ENCODE measurements around the gene ACVR2B.

The ACVR2B gene

GRCh38 chr3:38473229-38473628 is 19.5 kb downstream of the ACVR2B start:
- no peak for DNase-seq
- H3K9me3 ChIP-seq = no peaks in the 10 kb centered on the region
- H3K4me1 ChIP-seq = no peaks in the 10 kb centered on the region
- TF ChIP-seq CTCF (IDR thresholded peaks at IDR 0.05; ENCODE audit: low read depth, low read length) = no peak
- H3K36me3 ChIP-seq = no peaks in the 10 kb centered on the region
- H3K4me3 ChIP-seq (ENCODE audit: low read depth, low read length) = no peak overlapping the region
- H3K27me3 ChIP-seq = no peaks in the 10 kb centered on the region

DNA sequence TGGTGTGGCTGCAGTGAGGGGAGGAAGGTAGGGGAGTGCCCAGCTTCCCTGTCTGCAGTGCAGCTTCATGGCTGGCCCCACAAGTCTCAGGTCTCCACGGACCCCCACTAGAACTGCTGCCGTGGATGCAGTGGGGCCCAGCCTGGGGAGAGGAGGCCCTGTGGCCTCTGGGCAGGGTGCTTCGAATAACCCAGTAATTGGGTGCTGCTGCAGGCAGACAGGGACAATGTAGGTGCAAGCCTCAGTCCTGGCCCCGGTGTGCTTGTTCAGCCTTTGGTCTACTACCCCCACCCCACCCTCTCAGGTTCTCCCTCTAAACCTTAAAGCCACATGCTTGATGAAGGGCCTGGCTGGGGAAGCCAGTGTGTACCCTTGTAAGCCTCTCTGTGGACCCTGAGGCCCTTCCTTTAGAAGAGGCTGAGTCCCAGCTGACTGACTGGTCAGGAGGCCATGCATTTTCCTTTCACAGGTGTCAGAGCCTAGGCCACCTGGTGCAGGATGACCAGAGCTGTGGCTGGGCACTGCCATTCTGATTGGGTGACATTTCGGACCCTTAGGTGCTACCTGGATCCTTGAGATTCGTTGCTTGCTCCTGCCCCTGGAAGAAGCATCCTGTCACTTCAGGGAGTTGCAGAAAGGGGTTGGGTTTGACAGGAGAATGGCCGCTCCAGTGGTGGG is 21.4 kb downstream of the ACVR2B start:
- no peak for TF ChIP-seq CTCF (IDR thresholded peaks at IDR 0.05; ENCODE audit: low read depth, low read length)
- peaks cover 7% of the 10 kb centered on the region for H3K36me3 ChIP-seq

GRCh38 chr3:38475716-38476115 is 22.0 kb downstream of the ACVR2B start:
- H3K4me3 ChIP-seq (ENCODE audit: low read depth, low read length) = no peak overlapping the region
- H3K4me1 ChIP-seq = no peaks in the 10 kb centered on the region
- H3K36me3 ChIP-seq = peaks cover 13% of the 10 kb centered on the region
- H3K9me3 ChIP-seq = no peaks in the 10 kb centered on the region
- no peaks in the 10 kb centered on the region for H3K27me3 ChIP-seq
- no peak for TF ChIP-seq CTCF (IDR thresholded peaks at IDR 0.05; ENCODE audit: low read depth, low read length)
- DNase-seq = no peak

More for the DNA sequence above, 21.4 kb downstream of the ACVR2B start:
- Histone ChIP-seq H3K9me3 (no peaks in the 10 kb centered on the region), H3K4me3 (ENCODE audit: low read depth, low read length) (no peak overlapping the region), H3K27me3 (no peaks in the 10 kb centered on the region), H3K4me1 (no peaks in the 10 kb centered on the region)
- DNase-seq = no peak

DNA sequence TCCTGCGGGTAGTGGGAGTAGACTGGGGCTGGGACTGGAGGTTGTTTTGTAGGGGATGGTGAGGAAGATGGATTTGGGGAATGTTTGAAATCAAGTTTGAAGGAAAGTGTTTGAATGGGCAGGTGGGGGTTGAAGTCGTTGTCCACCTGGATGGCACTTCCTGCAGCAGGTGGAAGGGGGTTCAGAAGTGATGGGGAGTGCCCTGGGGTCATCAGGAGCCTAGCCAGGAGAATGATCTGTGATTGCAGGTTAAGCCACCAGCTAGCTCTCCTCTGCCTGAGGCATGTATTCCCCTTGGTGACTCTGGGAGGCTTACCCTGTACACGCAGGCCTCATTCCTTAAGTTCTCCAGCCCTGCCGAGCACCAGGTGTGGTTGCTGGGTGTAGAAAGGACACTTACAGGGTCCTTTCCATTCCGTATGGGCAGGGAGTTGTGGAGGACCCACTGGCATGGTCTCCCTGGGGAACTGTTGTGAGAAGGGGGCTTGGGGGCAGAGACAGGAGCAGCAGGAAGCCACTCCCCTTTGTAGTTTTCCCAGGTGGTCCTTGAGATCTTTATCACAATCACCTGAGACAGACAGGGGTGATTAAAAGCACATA is 22.6 kb downstream of the ACVR2B start:
- Histone ChIP-seq H3K27me3 (no peaks in the 10 kb centered on the region), H3K9me3 (no peaks in the 10 kb centered on the region), H3K4me1 (no peaks in the 10 kb centered on the region), H3K4me3 (ENCODE audit: low read depth, low read length) (no peak overlapping the region), H3K36me3 (peaks cover 18% of the 10 kb centered on the region)
- no peak for TF ChIP-seq CTCF (IDR thresholded peaks at IDR 0.05; ENCODE audit: low read depth, low read length)
- no peak for DNase-seq

DNA sequence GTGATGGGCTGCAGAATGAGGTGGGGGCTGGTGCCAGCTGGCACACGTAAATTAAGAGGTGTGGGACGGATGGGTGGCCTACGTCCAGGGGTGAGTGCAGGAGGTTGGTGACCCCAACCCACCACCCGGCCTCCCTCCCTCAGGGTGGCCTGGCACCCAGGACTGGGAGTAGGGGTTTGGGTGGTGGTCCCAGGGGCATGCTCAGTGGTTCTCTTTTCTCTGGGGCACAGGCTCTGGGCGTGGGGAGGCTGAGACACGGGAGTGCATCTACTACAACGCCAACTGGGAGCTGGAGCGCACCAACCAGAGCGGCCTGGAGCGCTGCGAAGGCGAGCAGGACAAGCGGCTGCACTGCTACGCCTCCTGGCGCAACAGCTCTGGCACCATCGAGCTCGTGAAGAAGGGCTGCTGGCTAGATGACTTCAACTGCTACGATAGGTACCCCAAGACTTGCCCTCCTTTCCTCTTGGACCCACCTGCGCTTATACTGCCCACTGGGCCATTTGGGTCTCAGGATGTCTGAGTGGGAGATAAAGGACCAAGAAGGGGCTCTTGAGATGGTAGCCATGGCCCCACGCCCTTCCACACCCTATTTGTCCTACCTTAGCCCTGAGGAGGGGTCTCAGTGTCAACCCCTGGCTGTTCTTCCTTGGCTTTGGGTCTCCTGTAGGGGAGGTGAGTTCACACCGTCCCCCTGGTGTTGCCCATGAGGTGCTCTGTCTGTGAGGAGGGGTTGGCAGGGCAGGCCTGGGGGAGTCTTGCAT is 23.5 kb downstream of the ACVR2B start:
- DNase-seq = no peak
- H3K4me3 ChIP-seq (ENCODE audit: low read depth, low read length) = no peak overlapping the region
- peaks cover 20% of the 10 kb centered on the region for H3K36me3 ChIP-seq
- H3K27me3 ChIP-seq = no peaks in the 10 kb centered on the region
- no peak for TF ChIP-seq CTCF (IDR thresholded peaks at IDR 0.05; ENCODE audit: low read depth, low read length)
- no peaks in the 10 kb centered on the region for H3K4me1 ChIP-seq
- no peaks in the 10 kb centered on the region for H3K9me3 ChIP-seq
